Transverse colon (tissue), 4 donors: ENCODE results near the gene TNNC2. TPM values are rescaled to one million over a fixed set of nuclear protein-coding genes. Genes with fewer than 3 reads are reported as not detected.

Experiments used
- DNase-seq: peaks from one replicate; pipeline ENCODE4 v3.0.0-alpha.2; 2019
- H3K27ac ChIP-seq, 4 donors: fragments of 200-600 bp; sonication (generic); 2 replicates each; pipeline ENCODE4 v1.5.1; 2016 to 2018; ENCODE audit warnings: inconsistent platforms in 4 of 4
- H3K27me3 ChIP-seq: fragments of 200-600 bp; sonication (generic); 2 replicates; pipeline ENCODE4 v1.5.1; 2017; ENCODE audit warnings: inconsistent platforms
- H3K36me3 ChIP-seq, 4 donors: fragments of 200-600 bp; sonication (generic); 2 replicates each; pipeline ENCODE4 v1.5.1; 2017 to 2019; ENCODE audit warnings: inconsistent platforms in 4 of 4
- H3K4me1 ChIP-seq, 4 donors: fragments of 200-600 bp; sonication (generic); 2 replicates each; pipeline ENCODE4 v1.5.1; 2017 to 2020; ENCODE audit warnings: inconsistent platforms in 4 of 4
- H3K4me3 ChIP-seq, 4 donors: fragments of 200-600 bp; sonication (generic); 1 replicate in 1 of 4; 2 replicates in 3 of 4; pipeline versions ENCODE4 v1.5.1 to v1.6.1; 2017 to 2019; ENCODE audit warnings: inconsistent platforms in 4 of 4
- H3K9me3 ChIP-seq, 2 donors: fragments of 200-600 bp; sonication (generic); 2 replicates each; pipeline ENCODE4 v1.5.1; 2017 to 2019; ENCODE audit warnings: inconsistent platforms in 2 of 2
- EP300 ChIP-seq: sonication (generic); formaldehyde crosslinking; IDR thresholded peaks from one replicate; pipeline ENCODE4 v1.6.1; 2017; ENCODE audit warnings: antibody characterized with exemption, low read depth
- POLR2A ChIP-seq: fragments of 450-650 bp; IDR thresholded peaks from one replicate; pipeline ENCODE4 v1.6.1; 2016; ENCODE audit warnings: antibody characterized with exemption, mild to moderate bottlenecking, moderate library complexity
- POLR2AphosphoS5 ChIP-seq, 3 donors: sonication (generic); formaldehyde crosslinking; IDR thresholded peaks; one replicate each; pipeline ENCODE4 v1.6.1; 2016; ENCODE audit warnings: antibody characterized with exemption in 3 of 3
- WGBS, 2 donors: methylation state at CpG; one replicate each; pipeline ENCODE4 v1.1.5; 2018; ENCODE audit warnings: low coverage in 1 of 2; 5-methylcytosine and 5-hydroxymethylcytosine counted together
- in situ Hi-C, 4 donors: fragments of 200-750 bp; cut with MboI; loops; one replicate each; pipeline versions ENCODE4 v1.15.0 to v1.15.1; 2017; ENCODE audit warnings: low sequenced_read_pairs in 3 of 4, low pct_ligation_motif_present in 1 of 4, low pct_unique_long_range_greater_than_20kb in 1 of 4
- intact Hi-C: fragments of 100-400 bp; cut with DNase I; formaldehyde crosslinking; loops from one replicate; pipeline ENCODE4 v1.15.1; 2023; ENCODE audit warnings: low total_unique reads
- total RNA-seq, 4 donors: library from RNA; depleted of rRNA; stranded (reverse); fragments of >200 nt; gene quantifications; one replicate each; pipeline ENCODE4 v1.1.0, GENCODE V29; 2016
- TF ChIP-seq, protein P1 (sequence below), 5 experiments: fragments of 200-600 bp in 3 of 5; fragments of 450-650 bp in 2 of 5; sonication (generic) in 3 of 5; IDR thresholded peaks; 1 replicate in 2 of 5; 2 replicates in 3 of 5; pipeline ENCODE4 v1.5.1; 2016 to 2017; ENCODE audit warnings: antibody characterized with exemption in 5 of 5, inconsistent platforms in 3 of 5, mild to moderate bottlenecking in 2 of 5, moderate library complexity in 1 of 5

TNNC2 gene
- total RNA-seq, 4 donors from 2014 or later, result 3.5 to 36.3 (median 4.6) TPM; not detected in 1

DNA sequence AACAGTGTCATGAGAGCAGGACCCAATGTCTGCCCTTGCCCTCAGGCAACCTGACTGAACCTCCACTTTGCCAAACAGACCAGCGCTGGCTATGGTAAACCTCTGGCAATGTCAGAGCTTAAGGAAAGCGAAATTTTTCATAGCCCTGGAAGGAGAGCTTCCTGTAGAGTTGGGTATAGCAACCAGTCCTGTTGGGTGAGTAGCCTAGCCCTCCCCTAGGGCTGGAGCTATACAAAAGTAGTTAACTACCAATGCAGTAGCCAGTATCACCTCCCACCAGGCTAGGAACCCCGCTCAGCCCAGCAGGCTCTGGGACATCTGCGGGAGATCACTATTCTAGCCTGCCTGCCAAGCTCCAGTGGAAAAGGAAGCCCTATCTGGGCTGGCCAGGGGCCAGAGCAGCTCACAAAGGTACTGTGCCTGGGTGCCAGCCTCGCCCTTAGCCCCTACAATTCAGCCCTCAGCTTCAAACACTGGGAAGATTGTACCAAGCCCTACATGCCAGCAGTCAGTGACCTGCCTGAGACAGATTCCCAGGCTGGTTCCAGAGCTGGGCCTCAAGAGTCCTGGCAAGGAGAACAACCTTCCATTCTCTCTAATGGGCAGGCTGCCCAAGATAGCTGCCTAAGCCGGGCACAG lies 43.3 kb downstream of the TNNC2 start:
- TF ChIP-seq EP300 (no peak), POLR2AphosphoS5 (IDR thresholded peaks at IDR 0.05) (no peak), POLR2A (no peak)
- TF ChIP-seq, protein P1, sequence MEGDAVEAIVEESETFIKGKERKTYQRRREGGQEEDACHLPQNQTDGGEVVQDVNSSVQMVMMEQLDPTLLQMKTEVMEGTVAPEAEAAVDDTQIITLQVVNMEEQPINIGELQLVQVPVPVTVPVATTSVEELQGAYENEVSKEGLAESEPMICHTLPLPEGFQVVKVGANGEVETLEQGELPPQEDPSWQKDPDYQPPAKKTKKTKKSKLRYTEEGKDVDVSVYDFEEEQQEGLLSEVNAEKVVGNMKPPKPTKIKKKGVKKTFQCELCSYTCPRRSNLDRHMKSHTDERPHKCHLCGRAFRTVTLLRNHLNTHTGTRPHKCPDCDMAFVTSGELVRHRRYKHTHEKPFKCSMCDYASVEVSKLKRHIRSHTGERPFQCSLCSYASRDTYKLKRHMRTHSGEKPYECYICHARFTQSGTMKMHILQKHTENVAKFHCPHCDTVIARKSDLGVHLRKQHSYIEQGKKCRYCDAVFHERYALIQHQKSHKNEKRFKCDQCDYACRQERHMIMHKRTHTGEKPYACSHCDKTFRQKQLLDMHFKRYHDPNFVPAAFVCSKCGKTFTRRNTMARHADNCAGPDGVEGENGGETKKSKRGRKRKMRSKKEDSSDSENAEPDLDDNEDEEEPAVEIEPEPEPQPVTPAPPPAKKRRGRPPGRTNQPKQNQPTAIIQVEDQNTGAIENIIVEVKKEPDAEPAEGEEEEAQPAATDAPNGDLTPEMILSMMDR (IDR thresholded peaks at IDR 0.05), result no peak
- Histone ChIP-seq H3K9me3 (no peaks in the 10 kb centered on the region), H3K4me1 (peaks cover 45 to 61% (median 52%) of the 10 kb centered on the region in 4 donors), H3K27ac (peak overlapping the region; percentile 52 to 94 (median 93)), H3K27me3 (no peaks in the 10 kb centered on the region), H3K4me3 (no peak overlapping the region), H3K36me3 (no peaks in the 10 kb centered on the region)
- in situ Hi-C loops (no loop called here), intact Hi-C loops (no loop called here)
- DNase-seq, result peak; percentile 70
- WGBS, 2 donors, result 53 to 60% methylated on average over 2 to 6 of the region's 6 CpGs

DNA sequence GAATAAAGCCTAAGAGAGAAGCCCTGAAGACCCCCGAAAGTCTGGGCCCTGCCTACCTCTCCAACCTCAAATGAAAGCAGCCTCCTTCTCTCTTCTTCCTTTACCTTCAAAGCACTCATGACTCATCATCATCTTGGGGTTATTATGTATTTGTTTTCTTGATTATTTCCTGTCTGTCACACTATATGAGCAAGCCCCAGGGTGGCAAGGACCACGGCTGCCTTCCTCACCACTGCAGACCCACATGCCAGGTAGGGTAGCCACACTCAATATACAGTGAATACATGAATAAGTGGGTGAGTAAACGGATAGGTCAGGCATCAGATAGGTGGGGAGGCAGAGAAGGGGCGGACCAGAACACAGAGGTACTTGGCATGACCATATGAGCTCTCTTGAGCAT lies 44.2 kb downstream of the TNNC2 start:
- Histone ChIP-seq H3K27ac (peak overlapping the region; percentile 88 to 94 (median 93)), H3K9me3 (no peaks in the 10 kb centered on the region), H3K4me1 (peaks cover 50 to 70% (median 61%) of the 10 kb centered on the region in 4 donors), H3K36me3 (no peaks in the 10 kb centered on the region), H3K4me3 (no peak overlapping the region), H3K27me3 (no peaks in the 10 kb centered on the region)
- in situ Hi-C loops (no loop called here), intact Hi-C loops (no loop called here)
- WGBS, 2 donors, result 33 to 55% methylated on average over 1 to 4 of the region's 4 CpGs
- TF ChIP-seq POLR2A, result no peak
- no peak for DNase-seq

- DNase-seq, result peak; percentile 18
- Histone ChIP-seq H3K4me3 (no peak overlapping the region), H3K4me1 (peaks cover 55 to 78% (median 70%) of the 10 kb centered on the region in 4 donors), H3K36me3 (no peaks in the 10 kb centered on the region), H3K27me3 (no peaks in the 10 kb centered on the region), H3K27ac (peak overlapping the region; percentile 88 to 94 (median 93)), H3K9me3 (no peaks in the 10 kb centered on the region)
- intact Hi-C loops (no loop called here), in situ Hi-C loops (no loop called here)
- TF ChIP-seq, protein P1 (IDR thresholded peaks at IDR 0.05), result no peak
- peak; percentile 32 to 60 (median 32) for TF ChIP-seq POLR2AphosphoS5 (IDR thresholded peaks at IDR 0.05)
- 31 to 32% methylated on average over 2 to 4 of the region's 4 CpGs for WGBS, 2 donors
Observed at GRCh38 chr20:45781391-45781931, 45.7 kb downstream of the TNNC2 start.

DNA sequence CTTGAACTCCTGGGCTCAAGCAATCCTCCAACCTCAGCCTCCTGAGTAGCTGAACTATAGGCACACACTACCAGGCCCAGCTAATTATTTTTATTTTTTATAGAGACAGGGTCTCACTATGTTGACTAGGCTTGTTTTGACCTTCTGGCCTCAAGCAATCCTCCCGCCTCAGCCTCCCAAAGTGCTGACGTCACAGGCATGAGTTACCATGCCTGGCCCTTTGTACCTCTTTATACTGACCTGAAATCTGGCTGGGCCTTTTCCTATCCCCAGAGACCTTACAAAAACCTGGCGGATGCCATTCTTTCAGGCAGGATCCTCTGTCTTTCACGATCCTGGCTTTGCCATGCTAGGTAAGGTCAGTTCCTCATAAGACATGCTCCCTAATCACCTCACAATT lies 47.0 kb downstream of the TNNC2 start:
- peak overlapping the region; percentile 88 to 94 (median 93) for H3K27ac ChIP-seq
- peaks cover 55 to 87% (median 74%) of the 10 kb centered on the region in 4 donors for H3K4me1 ChIP-seq
- no peak for DNase-seq
- no peak overlapping the region for H3K4me3 ChIP-seq
- no peaks in the 10 kb centered on the region for H3K9me3 ChIP-seq
- 91 to 100% methylated on average over 2 to 3 of the region's 4 CpGs for WGBS, 2 donors
- TF ChIP-seq, protein P1 (IDR thresholded peaks at IDR 0.05), result no peak
- TF ChIP-seq POLR2A (no peak), EP300 (no peak), POLR2AphosphoS5 (IDR thresholded peaks at IDR 0.05) (no peak)
- no peaks in the 10 kb centered on the region for H3K36me3 ChIP-seq
- intact Hi-C loops, result no loop called here
- in situ Hi-C loops, result no loop called here
- H3K27me3 ChIP-seq, result no peaks in the 10 kb centered on the region
